GM21717 (cell line): Measurements from ENCODE around the gene TMPRSS6.

Experiments
- ATAC-seq: cut with Tn5 transposase; IDR thresholded peaks from one replicate; pipeline ENCODE4 v1.9.1; 2021; ENCODE audit warnings: mild to moderate bottlenecking, moderate library complexity; ENCODE audit not compliant: unreplicated experiment

TMPRSS6 gene

GRCh38 chr22:37069719-37070118, 39.8 kb downstream of the TMPRSS6 start:
- no peak for ATAC-seq

- ATAC-seq: no peak
Observed at GRCh38 chr22:37069319-37069718, 40.2 kb downstream of the TMPRSS6 start.

GRCh38 chr22:37068859-37069258, 40.7 kb downstream of the TMPRSS6 start:
- ATAC-seq: no peak

GRCh38 chr22:37067428-37067827, 42.1 kb downstream of the TMPRSS6 start:
- no peak for ATAC-seq

GRCh38 chr22:37065961-37066360, 43.6 kb downstream of the TMPRSS6 start:
- no peak for ATAC-seq

- no peak for ATAC-seq
Observed at GRCh38 chr22:37065180-37065579, 44.3 kb downstream of the TMPRSS6 start.

- no peak for ATAC-seq
Observed at GRCh38 chr22:37064553-37064952, 45.0 kb downstream of the TMPRSS6 start.

GRCh38 chr22:37063431-37064420, 45.8 kb downstream of the TMPRSS6 start:
- ATAC-seq: no peak

- ATAC-seq: no peak
Observed at GRCh38 chr22:37062702-37063381, 46.7 kb downstream of the TMPRSS6 start.

GRCh38 chr22:37062376-37062675, 47.2 kb downstream of the TMPRSS6 start:
- ATAC-seq: no peak

- ATAC-seq: no peak
Observed at GRCh38 chr22:37061611-37062375, 47.7 kb downstream of the TMPRSS6 start.

- no peak for ATAC-seq
Observed at GRCh38 chr22:37060801-37061610, 48.5 kb downstream of the TMPRSS6 start.

- ATAC-seq: no peak
Observed at GRCh38 chr22:37059876-37060449, 49.5 kb downstream of the TMPRSS6 start.

GRCh38 chr22:37058917-37059701, 50.4 kb downstream of the TMPRSS6 start:
- ATAC-seq: no peak

GRCh38 chr22:37057796-37058510, 51.6 kb downstream of the TMPRSS6 start:
- no peak for ATAC-seq

GRCh38 chr22:37057226-37057625, 52.3 kb downstream of the TMPRSS6 start:
- ATAC-seq: no peak

- no peak for ATAC-seq
Observed at GRCh38 chr22:37056246-37056645, 53.3 kb downstream of the TMPRSS6 start.

- no peak for ATAC-seq
Observed at GRCh38 chr22:37054600-37055365, 54.7 kb downstream of the TMPRSS6 start.
